Type B pancreatic cell (in vitro differentiated cells): ENCODE measurements around the gene HSP90AA1. TPM values are rescaled to one million over a fixed set of nuclear protein-coding genes. Genes with fewer than 3 reads are reported as not detected.
A peak's percentile ranks its signal among the peaks of the same experiment; 100 is the strongest.

Experiments
- DNase-seq: peaks from one replicate; pipeline ENCODE4 v3.0.0; 2021; ENCODE audit warnings: mixed read lengths; ENCODE audit not compliant: unreplicated experiment; ENCODE audit errors: extremely low spot score
- H3K27ac Mint-ChIP-seq: 2 replicates; pipeline ENCODE4 v1.8.0; 2021; ENCODE audit warnings: mild to moderate bottlenecking, mixed read lengths
- H3K27me3 Mint-ChIP-seq: 2 replicates; pipeline ENCODE4 v1.8.0; 2021; ENCODE audit warnings: mixed read lengths
- H3K36me3 Mint-ChIP-seq: 2 replicates; pipeline ENCODE4 v1.8.0; 2021; ENCODE audit warnings: mixed read lengths
- H3K4me1 Mint-ChIP-seq: one replicate; pipeline ENCODE4 v1.8.0; 2021; ENCODE audit warnings: mixed read lengths; ENCODE audit not compliant: unreplicated experiment
- H3K4me3 Mint-ChIP-seq: 2 replicates; pipeline ENCODE4 v1.8.0; 2021; ENCODE audit warnings: mild to moderate bottlenecking, mixed read lengths
- H3K9me3 Mint-ChIP-seq: 2 replicates; pipeline ENCODE4 v1.8.0; 2021; ENCODE audit warnings: mixed read lengths
- total RNA-seq: library from RNA; stranded (reverse); gene quantifications from 2 replicates; pipeline ENCODE4 v1.2.1, GENCODE V29; 2021; ENCODE audit warnings: low replicate concordance
- TF ChIP-seq, protein P1 (sequence below): fragments of 200-600 bp; sonication (generic); conservative IDR thresholded peaks from 2 replicates; pipeline ENCODE4 v1.5.0; 2021; ENCODE audit warnings: antibody characterized with exemption, mild to moderate bottlenecking

HSP90AA1 gene
- total RNA-seq, 1 donor from 2014 or later, result 585 TPM

DNA sequence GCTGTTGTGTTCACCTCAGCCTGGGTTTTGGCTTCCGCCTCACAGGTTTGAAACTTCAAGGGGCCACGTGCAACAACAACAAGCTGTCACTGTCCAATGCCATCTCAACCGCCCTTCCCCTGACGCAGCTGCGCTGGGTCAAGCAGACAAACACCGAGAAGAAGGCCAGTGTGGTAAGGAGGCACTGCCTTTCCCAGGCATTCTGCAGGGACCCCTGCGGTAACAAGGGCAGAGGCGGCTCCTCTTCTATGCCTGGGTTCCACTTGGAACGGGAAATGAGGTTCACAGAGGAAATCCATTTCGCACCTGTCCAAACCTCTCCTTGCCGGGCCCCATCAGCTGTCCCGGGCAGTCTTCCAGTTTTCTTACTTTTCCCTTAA is 36.8 kb downstream of the HSP90AA1 start:
- H3K9me3 Mint-ChIP-seq, result no peaks in the 10 kb centered on the region
- H3K27ac Mint-ChIP-seq, result no peak overlapping the region
- H3K36me3 Mint-ChIP-seq, result peaks cover 12% of the 10 kb centered on the region
- no peak for DNase-seq
- no peaks in the 10 kb centered on the region for H3K4me1 Mint-ChIP-seq
- H3K27me3 Mint-ChIP-seq, result no peaks in the 10 kb centered on the region
- TF ChIP-seq, protein P1, sequence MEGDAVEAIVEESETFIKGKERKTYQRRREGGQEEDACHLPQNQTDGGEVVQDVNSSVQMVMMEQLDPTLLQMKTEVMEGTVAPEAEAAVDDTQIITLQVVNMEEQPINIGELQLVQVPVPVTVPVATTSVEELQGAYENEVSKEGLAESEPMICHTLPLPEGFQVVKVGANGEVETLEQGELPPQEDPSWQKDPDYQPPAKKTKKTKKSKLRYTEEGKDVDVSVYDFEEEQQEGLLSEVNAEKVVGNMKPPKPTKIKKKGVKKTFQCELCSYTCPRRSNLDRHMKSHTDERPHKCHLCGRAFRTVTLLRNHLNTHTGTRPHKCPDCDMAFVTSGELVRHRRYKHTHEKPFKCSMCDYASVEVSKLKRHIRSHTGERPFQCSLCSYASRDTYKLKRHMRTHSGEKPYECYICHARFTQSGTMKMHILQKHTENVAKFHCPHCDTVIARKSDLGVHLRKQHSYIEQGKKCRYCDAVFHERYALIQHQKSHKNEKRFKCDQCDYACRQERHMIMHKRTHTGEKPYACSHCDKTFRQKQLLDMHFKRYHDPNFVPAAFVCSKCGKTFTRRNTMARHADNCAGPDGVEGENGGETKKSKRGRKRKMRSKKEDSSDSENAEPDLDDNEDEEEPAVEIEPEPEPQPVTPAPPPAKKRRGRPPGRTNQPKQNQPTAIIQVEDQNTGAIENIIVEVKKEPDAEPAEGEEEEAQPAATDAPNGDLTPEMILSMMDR, result no peak
- no peak overlapping the region for H3K4me3 Mint-ChIP-seq

DNA sequence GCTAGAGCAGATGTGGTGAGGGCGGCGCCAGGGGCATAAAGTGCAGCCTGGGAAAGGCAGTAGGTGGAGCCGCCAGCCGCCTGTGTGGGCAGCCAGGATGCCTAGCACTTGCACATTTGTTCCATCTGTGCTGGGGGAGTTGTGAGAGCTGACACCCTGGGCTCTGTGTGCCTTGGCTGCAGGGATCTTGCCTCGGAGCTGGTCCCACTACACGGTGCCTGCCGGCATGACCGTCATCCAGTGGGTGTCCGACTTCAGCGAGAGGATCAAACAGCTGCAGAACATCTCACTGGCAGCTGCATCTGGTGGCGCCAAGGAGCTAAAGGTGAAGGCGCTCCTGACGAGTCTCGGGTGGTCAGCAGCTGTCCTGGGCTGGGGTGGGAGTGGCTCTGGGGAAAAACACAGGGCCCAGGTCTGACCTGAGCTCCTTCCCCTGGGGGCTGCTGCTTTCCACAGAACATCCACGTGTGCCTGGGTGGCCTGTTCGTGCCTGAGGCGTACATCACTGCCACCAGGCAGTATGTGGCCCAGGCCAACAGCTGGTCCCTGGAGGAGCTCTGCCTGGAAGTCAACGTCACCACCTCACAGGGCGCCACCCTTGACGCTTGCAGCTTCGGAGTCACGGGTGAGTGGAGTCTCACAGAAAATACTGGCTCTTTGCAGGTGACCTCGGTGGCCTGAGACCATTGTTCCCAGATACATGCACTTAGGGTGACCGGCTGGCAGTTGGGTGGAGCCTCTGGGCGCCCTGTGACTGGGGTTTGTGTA is 37.4 kb downstream of the HSP90AA1 start:
- Mint-ChIP-seq H3K27ac (no peak overlapping the region), H3K36me3 (peaks cover 10% of the 10 kb centered on the region)

DNA sequence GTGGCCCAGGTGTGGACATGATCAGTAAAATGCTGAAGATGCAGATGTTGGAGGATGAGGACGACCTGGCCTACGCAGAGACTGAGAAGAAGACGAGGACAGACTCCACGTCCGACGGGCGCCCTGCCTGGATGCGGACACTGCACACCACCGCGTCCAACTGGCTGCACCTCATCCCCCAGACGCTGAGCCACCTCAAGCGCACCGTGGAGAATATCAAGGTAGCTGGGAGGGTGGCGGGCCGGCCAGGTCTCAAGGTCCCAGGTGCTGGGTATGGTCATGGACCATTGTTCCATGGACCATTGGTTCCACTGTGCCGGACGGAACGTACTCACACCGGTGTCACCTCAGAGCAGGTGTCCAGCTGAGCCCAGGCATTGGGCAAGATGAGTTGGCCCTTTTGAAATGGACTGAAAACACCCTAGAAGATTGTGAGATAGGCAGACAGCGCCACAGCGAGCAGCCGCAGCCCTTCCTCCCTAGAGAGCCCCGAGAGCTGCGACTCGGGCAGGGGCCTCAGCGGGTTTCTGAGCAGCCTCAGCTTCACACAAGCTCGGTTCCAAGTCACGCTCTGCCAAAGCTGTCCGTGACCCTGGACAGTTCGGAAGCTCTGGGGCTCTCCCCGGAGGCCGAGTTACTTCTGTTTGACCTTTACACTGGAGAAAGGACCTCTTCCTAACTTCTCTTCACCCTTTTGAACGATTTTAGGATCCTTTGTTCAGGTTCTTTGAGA is 38.9 kb downstream of the HSP90AA1 start:
- no peak for DNase-seq
- H3K27ac Mint-ChIP-seq, result no peak overlapping the region
- TF ChIP-seq, protein P1, result no peak
- H3K4me1 Mint-ChIP-seq, result no peaks in the 10 kb centered on the region
- H3K36me3 Mint-ChIP-seq, result peaks cover 10% of the 10 kb centered on the region
- H3K9me3 Mint-ChIP-seq, result no peaks in the 10 kb centered on the region
- no peak overlapping the region for H3K4me3 Mint-ChIP-seq
- no peaks in the 10 kb centered on the region for H3K27me3 Mint-ChIP-seq

More for the DNA sequence above, 37.4 kb downstream of the HSP90AA1 start:
- TF ChIP-seq, protein P1, result no peak
- H3K27me3 Mint-ChIP-seq, result no peaks in the 10 kb centered on the region
- no peak overlapping the region for H3K4me3 Mint-ChIP-seq
- no peaks in the 10 kb centered on the region for H3K4me1 Mint-ChIP-seq
- DNase-seq, result no peak
- H3K9me3 Mint-ChIP-seq, result no peaks in the 10 kb centered on the region

DNA sequence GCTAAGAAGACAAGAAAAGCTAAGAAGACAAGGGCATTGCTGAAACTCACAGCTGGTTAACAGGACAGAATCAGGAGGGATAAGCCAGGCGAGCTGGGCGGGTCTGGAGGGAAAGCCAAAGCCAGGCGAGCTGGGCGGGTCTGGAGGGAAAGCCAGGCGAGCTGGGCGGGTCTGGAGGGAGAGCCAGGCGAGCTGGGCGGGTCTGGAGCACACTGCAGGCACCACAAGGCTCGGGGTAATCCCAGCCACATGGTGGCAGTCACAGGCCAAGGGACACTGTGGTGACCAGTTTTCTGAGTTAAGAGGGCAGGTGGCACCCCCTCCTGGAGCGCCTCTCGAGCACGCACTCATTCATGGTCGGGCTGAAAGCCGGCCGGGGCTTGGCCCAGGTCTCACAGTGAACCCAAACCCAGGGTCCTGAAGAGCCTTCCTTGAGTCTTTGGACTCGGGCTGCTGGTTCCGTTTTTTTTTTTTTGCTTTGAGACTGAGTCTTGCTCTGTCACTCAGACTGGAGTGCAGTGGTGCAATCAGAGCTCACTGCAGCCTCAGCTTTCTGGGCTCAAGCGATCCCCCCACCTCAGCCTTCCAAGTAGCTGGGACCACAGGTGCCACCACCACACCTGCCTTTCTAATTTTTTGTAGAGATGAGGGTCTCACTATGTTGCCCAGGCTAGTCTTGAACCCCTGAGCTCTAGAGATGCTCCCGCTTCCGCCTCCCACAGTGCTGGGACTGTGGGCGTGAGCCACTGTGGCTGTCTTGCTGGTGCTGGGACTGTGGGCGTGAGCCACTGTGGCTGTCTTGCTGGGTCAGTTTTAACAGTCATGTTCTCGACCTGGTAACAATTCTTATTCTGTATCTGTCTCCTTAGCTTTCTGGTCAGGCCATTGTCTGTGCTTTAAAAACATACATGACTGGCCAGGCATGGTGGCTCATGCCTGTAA is 40.2 kb downstream of the HSP90AA1 start:
- no peak overlapping the region for H3K4me3 Mint-ChIP-seq
- H3K4me1 Mint-ChIP-seq, result no peaks in the 10 kb centered on the region
- peaks cover 5% of the 10 kb centered on the region for H3K36me3 Mint-ChIP-seq
- no peak for DNase-seq
- no peaks in the 10 kb centered on the region for H3K27me3 Mint-ChIP-seq
- TF ChIP-seq, protein P1, result peak; percentile 67
- peak overlapping the region; percentile 9 for H3K27ac Mint-ChIP-seq
- H3K9me3 Mint-ChIP-seq, result no peaks in the 10 kb centered on the region

DNA sequence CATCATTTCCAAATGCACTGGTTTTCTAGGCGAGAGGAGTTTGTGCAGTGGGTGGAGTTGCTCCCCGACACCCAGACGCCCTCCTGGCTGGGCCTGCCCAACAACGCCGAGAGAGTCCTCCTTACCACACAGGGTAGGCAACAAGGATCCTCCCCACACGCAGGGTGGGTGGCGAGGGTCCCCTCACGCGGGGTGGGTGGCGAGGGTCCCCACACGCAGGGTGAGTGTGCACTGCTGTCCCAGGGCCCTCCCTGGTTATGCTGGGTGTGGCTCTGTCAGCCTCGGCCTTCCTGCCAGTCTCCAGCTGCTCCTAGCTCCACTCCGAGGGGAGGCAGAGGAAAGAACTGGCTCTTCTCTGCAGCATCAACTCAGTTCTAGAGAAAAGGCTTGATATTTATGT is 42.3 kb downstream of the HSP90AA1 start:
- H3K36me3 Mint-ChIP-seq, result no peaks in the 10 kb centered on the region
- no peak overlapping the region for H3K27ac Mint-ChIP-seq
- H3K27me3 Mint-ChIP-seq, result no peaks in the 10 kb centered on the region
- no peaks in the 10 kb centered on the region for H3K9me3 Mint-ChIP-seq
- H3K4me1 Mint-ChIP-seq, result no peaks in the 10 kb centered on the region
- DNase-seq, result no peak
- H3K4me3 Mint-ChIP-seq, result no peak overlapping the region
- TF ChIP-seq, protein P1, result no peak
